Measurements from ENCODE around the gene TMEM45A. TPM values are rescaled to one million over a fixed set of nuclear protein-coding genes. Genes with fewer than 3 reads are reported as not detected.
"Not testable (repeated sequence)": the region's sequence is repeated elsewhere in the genome, so short reads cannot be mapped to it uniquely, and the experiment has no call there.

The TMEM45A gene
- total RNA-seq, 2 experiments from 2014 or later: 3.0 to 3.2 TPM

- Mint-ChIP-seq H3K27ac (no peak overlapping the region), H3K4me3 (no peak overlapping the region), H3K36me3 (no peaks in the 10 kb centered on the region), H3K4me1 (no peaks in the 10 kb centered on the region), H3K9me3 (peaks cover under 1% of the 10 kb centered on the region), H3K27me3 (no peaks in the 10 kb centered on the region)
- DNase-seq: no peak
These were observed 43.7 kb downstream of the TMEM45A start for GRCh38 chr3:100536093-100536492.

- no peaks in the 10 kb centered on the region for H3K4me1 Mint-ChIP-seq
- no peak overlapping the region for H3K4me3 Mint-ChIP-seq
- H3K27ac Mint-ChIP-seq: no peak overlapping the region
- no peaks in the 10 kb centered on the region for H3K36me3 Mint-ChIP-seq
- H3K27me3 Mint-ChIP-seq: no peaks in the 10 kb centered on the region
- no peak for DNase-seq
- peaks cover 4% of the 10 kb centered on the region for H3K9me3 Mint-ChIP-seq
These were observed 45.4 kb downstream of the TMEM45A start for GRCh38 chr3:100537646-100538338.

GRCh38 chr3:100538339-100538706 lies 45.9 kb downstream of the TMEM45A start:
- no peak overlapping the region for H3K4me3 Mint-ChIP-seq
- no peaks in the 10 kb centered on the region for H3K36me3 Mint-ChIP-seq
- H3K27me3 Mint-ChIP-seq: no peaks in the 10 kb centered on the region
- H3K4me1 Mint-ChIP-seq: no peaks in the 10 kb centered on the region
- peaks cover 4% of the 10 kb centered on the region for H3K9me3 Mint-ChIP-seq
- no peak for DNase-seq
- no peak overlapping the region for H3K27ac Mint-ChIP-seq

GRCh38 chr3:100540791-100541334 lies 48.4 kb downstream of the TMEM45A start:
- H3K4me1 Mint-ChIP-seq: no peaks in the 10 kb centered on the region
- DNase-seq: no peak
- H3K4me3 Mint-ChIP-seq: no peak overlapping the region
- peaks cover 4% of the 10 kb centered on the region for H3K9me3 Mint-ChIP-seq
- H3K27me3 Mint-ChIP-seq: no peaks in the 10 kb centered on the region
- no peaks in the 10 kb centered on the region for H3K36me3 Mint-ChIP-seq
- no peak overlapping the region for H3K27ac Mint-ChIP-seq

GRCh38 chr3:100541428-100541827 lies 49.0 kb downstream of the TMEM45A start:
- not testable (repeated sequence) for H3K27me3 Mint-ChIP-seq, H3K4me1 Mint-ChIP-seq, H3K27ac Mint-ChIP-seq, H3K9me3 Mint-ChIP-seq, H3K4me3 Mint-ChIP-seq, H3K36me3 Mint-ChIP-seq, DNase-seq

- Mint-ChIP-seq H3K4me3 (no peak overlapping the region), H3K4me1 (no peaks in the 10 kb centered on the region), H3K36me3 (no peaks in the 10 kb centered on the region), H3K9me3 (peaks cover 4% of the 10 kb centered on the region), H3K27me3 (peaks cover 17% of the 10 kb centered on the region), H3K27ac (no peak overlapping the region)
- DNase-seq: no peak
These were observed 53.0 kb downstream of the TMEM45A start for GRCh38 chr3:100545371-100545770.

GRCh38 chr3:100546020-100546744 lies 53.8 kb downstream of the TMEM45A start:
- Mint-ChIP-seq H3K27ac (no peak overlapping the region), H3K4me1 (no peaks in the 10 kb centered on the region), H3K4me3 (no peak overlapping the region), H3K9me3 (peaks cover 2% of the 10 kb centered on the region), H3K36me3 (no peaks in the 10 kb centered on the region), H3K27me3 (peaks cover 17% of the 10 kb centered on the region)
- DNase-seq: no peak

- H3K9me3 Mint-ChIP-seq: no peaks in the 10 kb centered on the region
- H3K4me1 Mint-ChIP-seq: no peaks in the 10 kb centered on the region
- DNase-seq: no peak
- H3K27me3 Mint-ChIP-seq: peaks cover 17% of the 10 kb centered on the region
- no peaks in the 10 kb centered on the region for H3K36me3 Mint-ChIP-seq
- H3K27ac Mint-ChIP-seq: no peak overlapping the region
- H3K4me3 Mint-ChIP-seq: no peak overlapping the region
These were observed 55.6 kb downstream of the TMEM45A start for GRCh38 chr3:100548053-100548452.

GRCh38 chr3:100553618-100554372 lies 61.4 kb downstream of the TMEM45A start:
- Mint-ChIP-seq H3K27me3 (peaks cover 7% of the 10 kb centered on the region), H3K9me3 (no peaks in the 10 kb centered on the region), H3K4me1 (no peaks in the 10 kb centered on the region), H3K27ac (no peak overlapping the region), H3K4me3 (no peak overlapping the region), H3K36me3 (no peaks in the 10 kb centered on the region)
- DNase-seq: no peak

- Mint-ChIP-seq H3K4me3 (no peak overlapping the region), H3K27ac (no peak overlapping the region), H3K36me3 (no peaks in the 10 kb centered on the region), H3K9me3 (no peaks in the 10 kb centered on the region), H3K27me3 (peaks cover 3% of the 10 kb centered on the region), H3K4me1 (no peaks in the 10 kb centered on the region)
- no peak for DNase-seq
These were observed 61.9 kb downstream of the TMEM45A start for GRCh38 chr3:100554373-100554676.

- Mint-ChIP-seq H3K27ac (no peak overlapping the region), H3K9me3 (no peaks in the 10 kb centered on the region), H3K4me1 (peaks cover 5% of the 10 kb centered on the region), H3K27me3 (no peaks in the 10 kb centered on the region), H3K36me3 (no peaks in the 10 kb centered on the region), H3K4me3 (no peak overlapping the region)
- DNase-seq: no peak
These were observed 64.4 kb downstream of the TMEM45A start for GRCh38 chr3:100556673-100557310.

- Mint-ChIP-seq H3K36me3 (no peaks in the 10 kb centered on the region), H3K27me3 (no peaks in the 10 kb centered on the region), H3K9me3 (no peaks in the 10 kb centered on the region), H3K4me3 (no peak overlapping the region), H3K27ac (no peak overlapping the region), H3K4me1 (peaks cover 5% of the 10 kb centered on the region)
- DNase-seq: no peak
These were observed 65.8 kb downstream of the TMEM45A start for GRCh38 chr3:100558233-100558632.

GRCh38 chr3:100560426-100560825 lies 68.0 kb downstream of the TMEM45A start:
- no peaks in the 10 kb centered on the region for H3K27me3 Mint-ChIP-seq
- no peaks in the 10 kb centered on the region for H3K9me3 Mint-ChIP-seq
- H3K27ac Mint-ChIP-seq: no peak overlapping the region
- DNase-seq: no peak
- H3K4me1 Mint-ChIP-seq: peaks cover 5% of the 10 kb centered on the region
- no peak overlapping the region for H3K4me3 Mint-ChIP-seq
- no peaks in the 10 kb centered on the region for H3K36me3 Mint-ChIP-seq

GRCh38 chr3:100561459-100562158 lies 69.2 kb downstream of the TMEM45A start:
- no peak overlapping the region for H3K4me3 Mint-ChIP-seq
- no peak for DNase-seq
- H3K27me3 Mint-ChIP-seq: no peaks in the 10 kb centered on the region
- H3K9me3 Mint-ChIP-seq: no peaks in the 10 kb centered on the region
- H3K27ac Mint-ChIP-seq: no peak overlapping the region
- H3K36me3 Mint-ChIP-seq: no peaks in the 10 kb centered on the region
- H3K4me1 Mint-ChIP-seq: peaks cover 5% of the 10 kb centered on the region
